K562 (cell line): ENCODE measurements around the gene PILRA. TPM values are rescaled to one million over a fixed set of nuclear protein-coding genes. Genes with fewer than 3 reads are reported as not detected.
"Not testable (repeated sequence)": the region's sequence is repeated elsewhere in the genome, so short reads cannot be mapped to it uniquely, and the experiment has no call there.

Experiments used
- ASH1L ChIP-seq: fragments of 450-650 bp; IDR thresholded peaks from 2 replicates; pipeline ENCODE4 v1.6.1; 2018; ENCODE audit warnings: borderline replicate concordance, mild to moderate bottlenecking, low read depth; ENCODE audit not compliant: partially characterized antibody
- BRD9 ChIP-seq: fragments of 450-650 bp; IDR thresholded peaks from 2 replicates; pipeline ENCODE4 v1.6.1; 2018; ENCODE audit warnings: low read depth; ENCODE audit not compliant: partially characterized antibody
- CCNT2 ChIP-seq: IDR thresholded peaks from 2 replicates; pipeline ENCODE4 v1.6.1; 2011; ENCODE audit warnings: borderline replicate concordance, low read depth, mild to moderate bottlenecking, moderate library complexity, mixed read lengths, low read length; ENCODE audit not compliant: insufficient read length; ENCODE audit errors: extremely low read depth
- CREM ChIP-seq: IDR thresholded peaks from 2 replicates; pipeline ENCODE4 v1.6.1; 2014; ENCODE audit warnings: antibody characterized with exemption, low read depth
- ERF ChIP-seq: fragments of 450-650 bp; formaldehyde crosslinking; IDR thresholded peaks from 2 replicates; pipeline ENCODE4 v1.4.0; 2020; ENCODE audit warnings: mild to moderate bottlenecking, mixed read lengths
- FIP1L1 ChIP-seq: fragments of 200-400 bp; formaldehyde crosslinking; IDR thresholded peaks from 2 replicates; pipeline ENCODE4 v1.6.1; 2018; ENCODE audit warnings: mild to moderate bottlenecking, low read depth, low read length; ENCODE audit not compliant: poor library complexity, severe bottlenecking
- FOXJ2 ChIP-seq: fragments of 200-800 bp; sonication (Bioruptor generic); IDR thresholded peaks from 2 replicates; pipeline ENCODE4 v1.6.1; 2016; ENCODE audit warnings: missing genetic modification characterization, missing compliant biosample characterization
- FOXK2 ChIP-seq, 2 experiments: fragments of 450-650 bp; IDR thresholded peaks in 1 of 2; conservative IDR thresholded peaks in 1 of 2; 2 replicates each; pipeline ENCODE4 v1.6.1; 2016; ENCODE audit warnings: low read depth in 2 of 2, mild to moderate bottlenecking in 1 of 2
- GABPB1 ChIP-seq: sonication (generic); formaldehyde crosslinking; IDR thresholded peaks from 2 replicates; pipeline ENCODE4 v1.8.0; 2022; ENCODE audit warnings: mild to moderate bottlenecking, missing genetic modification reagents
- HCFC1 ChIP-seq: IDR thresholded peaks from 2 replicates; pipeline ENCODE4 v1.6.1; 2012; ENCODE audit warnings: low read depth, low read length, improper control_type of control experiment
- KDM4B ChIP-seq, 2 experiments: fragments of 450-650 bp in 1 of 2; sonication (generic) in 1 of 2; IDR thresholded peaks; 2 replicates each; pipeline ENCODE4 v1.6.1; 2016 to 2017; ENCODE audit warnings: borderline replicate concordance in 2 of 2, antibody characterized with exemption in 1 of 2, low read depth in 1 of 2, mild to moderate bottlenecking in 1 of 2
- KLF13 ChIP-seq: fragments of 450-650 bp; IDR thresholded peaks from 2 replicates; pipeline ENCODE4 v1.6.1; 2016; ENCODE audit warnings: missing genetic modification characterization, low read depth, mild to moderate bottlenecking, missing compliant biosample characterization, moderate library complexity, borderline replicate concordance
- LCOR ChIP-seq: sonication (generic); formaldehyde crosslinking; IDR thresholded peaks from 2 replicates; pipeline ENCODE4 v1.8.0; 2022; ENCODE audit warnings: mild to moderate bottlenecking, missing genetic modification reagents
- MEIS2 ChIP-seq: fragments of 450-650 bp; IDR thresholded peaks from 2 replicates; pipeline ENCODE4 v1.6.1; 2014; ENCODE audit warnings: mild to moderate bottlenecking; ENCODE audit not compliant: partially characterized antibody
- NFYB ChIP-seq: IDR thresholded peaks from 2 replicates; pipeline ENCODE4 v1.6.1; 2011; ENCODE audit warnings: mild to moderate bottlenecking, moderate library complexity; ENCODE audit not compliant: insufficient read length; ENCODE audit errors: extremely low read depth
- NR4A1 ChIP-seq, 2 experiments: fragments of 250-450 bp in 1 of 2; fragments of 450-650 bp in 1 of 2; sonication (Bioruptor Pico) in 1 of 2; IDR thresholded peaks; 2 replicates each; pipeline versions ENCODE4 v1.4.0 to v1.6.1; 2016 to 2020; ENCODE audit warnings: mild to moderate bottlenecking in 2 of 2, missing compliant biosample characterization in 1 of 2, missing genetic modification characterization in 1 of 2, moderate library complexity in 1 of 2
- NRF1 ChIP-seq, 2 experiments: fragments of 450-650 bp; IDR thresholded peaks in 1 of 2; conservative IDR thresholded peaks in 1 of 2; 2 replicates each; pipeline ENCODE4 v1.6.1; 2014; ENCODE audit warnings: mild to moderate bottlenecking in 2 of 2
- OTX1 ChIP-seq: fragments of 450-650 bp; formaldehyde crosslinking; IDR thresholded peaks from 2 replicates; pipeline ENCODE4 v1.4.0; 2022; ENCODE audit warnings: mild to moderate bottlenecking
- PML ChIP-seq: IDR thresholded peaks from 2 replicates; pipeline ENCODE4 v1.6.1; 2012; ENCODE audit warnings: low read length, inconsistent platforms
- RB1 ChIP-seq: fragments of 450-650 bp; IDR thresholded peaks from 2 replicates; pipeline ENCODE4 v1.6.1; 2017; ENCODE audit warnings: low read depth, mild to moderate bottlenecking
- RBBP5 ChIP-seq: fragments of 200-600 bp; sonication (generic); IDR thresholded peaks from 2 replicates; pipeline ENCODE4 v1.6.1; 2012; ENCODE audit warnings: borderline replicate concordance, mild to moderate bottlenecking, low read length, control low read depth, inconsistent platforms; ENCODE audit not compliant: insufficient read depth, poor library complexity, severe bottlenecking
- RBFOX2 ChIP-seq: fragments of 200-400 bp; formaldehyde crosslinking; IDR thresholded peaks from 2 replicates; pipeline ENCODE4 v1.6.1; 2017; ENCODE audit warnings: low read depth, mild to moderate bottlenecking, low read length, moderate library complexity
- TARDBP ChIP-seq: fragments of 450-650 bp; IDR thresholded peaks from 2 replicates; pipeline ENCODE4 v1.6.1; 2016
- ZBTB2 ChIP-seq: fragments of 450-650 bp; IDR thresholded peaks from 2 replicates; pipeline ENCODE4 v1.6.1; 2016; ENCODE audit warnings: antibody characterized with exemption
- ZNF165 ChIP-seq: fragments of 250-450 bp; sonication (Bioruptor Pico); IDR thresholded peaks from 2 replicates; pipeline ENCODE4 v1.4.0; 2020; ENCODE audit warnings: borderline replicate concordance
- ZNF431 ChIP-seq: sonication (generic); formaldehyde crosslinking; IDR thresholded peaks from 2 replicates; pipeline ENCODE4 v1.8.0; 2022; ENCODE audit warnings: mild to moderate bottlenecking, missing genetic modification reagents
- polyA plus RNA-seq, 8 experiments: library from polyadenylated mRNA; depleted of rRNA in 4 of 8; stranded (reverse) in 5 of 8; unstranded in 3 of 8; fragments of >200 nt; fragmentation: Nextera tagmentation in 2 of 8; fragmentation: Illumina TruSeq in 1 of 8; extraction: Ambion mirVana in 2 of 8; extraction: Trizol in 1 of 8; gene quantifications; 2 replicates each; pipeline versions ENCODE4 v1.2.1 to v1.2.3, GENCODE V29; 2011 to 2014; ENCODE audit warnings: inconsistent platforms in 1 of 8, missing spikeins in 1 of 8
- total RNA-seq, 7 experiments: library from RNA; depleted of rRNA in 6 of 7; stranded (reverse); fragments of >200 nt in 6 of 7; fragmentation: Illumina TruSeq in 2 of 7; extraction: Trizol in 2 of 7; gene quantifications; 2 replicates each; pipeline versions ENCODE4 v1.2.1 to v1.2.3, GENCODE V29; 2011 to 2021; ENCODE audit warnings: low replicate concordance in 1 of 7

PILRA gene
- total and polyA plus RNA-seq, 9 of the 15 experiments (the other 6 are each of a cell fraction or from before 2014, with no cell fraction given) = 0.13 to 1.8 (median 0.62) TPM

GRCh38 chr7:100335566-100336466, 37.5 kb upstream of the PILRA start (continued):
- peak; percentile 91 for TF ChIP-seq ZBTB2
- TF ChIP-seq PML = peak; percentile 95
- peak; percentile 83 for TF ChIP-seq GABPB1 (CRISPR knock-in tag)
- peak; percentile 42 for TF ChIP-seq BRD9
- TF ChIP-seq NR4A1 (CRISPR knock-in tag; IDR thresholded peaks at IDR 0.05) = not testable (repeated sequence)
- TF ChIP-seq NR4A1 (tag; IDR thresholded peaks at IDR 0.05) = 0 out of 2 replicates have a peak, but pooled peaks have one; percentile 37
- TF ChIP-seq CCNT2 = peak; percentile 15
- peak; percentile 71 for TF ChIP-seq MEIS2
- TF ChIP-seq RB1 = peak; percentile 91
- 0 out of 2 replicates have a peak, but pooled peaks have one; percentile 55 for TF ChIP-seq TARDBP
- TF ChIP-seq RBFOX2 = peak; percentile 92
- TF ChIP-seq CREM = peak; percentile 91
- peak; percentile 49; the same call in 1 of the 2 replicates for TF ChIP-seq ZNF165 (CRISPR knock-in tag)
- peak; percentile 92 for TF ChIP-seq OTX1 (CRISPR knock-in tag)
- peak; percentile 29 for TF ChIP-seq FIP1L1
- 0 out of 4 replicates have a peak, but pooled peaks of 1 of the 2 experiments have one; percentile 41 for TF ChIP-seq FOXK2 (conservative IDR thresholded peaks at IDR 0.05 in 1 of 2, IDR thresholded peaks at IDR 0.05 in 1 of 2; ENCODE audit: low read depth in 2 of 2)
- TF ChIP-seq KLF13 = peak; percentile 21; the same call in 1 of the 2 replicates
- TF ChIP-seq ZNF431 (CRISPR knock-in tag) = peak; percentile 66; the same call in 1 of the 2 replicates
- peak; percentile 63; the same call in 1 of the 2 replicates for TF ChIP-seq ERF (CRISPR knock-in tag)
- peak; percentile 83 for TF ChIP-seq LCOR (CRISPR knock-in tag)
- TF ChIP-seq NRF1 (conservative IDR thresholded peaks at IDR 0.05 in 1 of 2, IDR thresholded peaks at IDR 0.05 in 1 of 2) = peak; percentile 98
- TF ChIP-seq FOXJ2 (tag) = 0 out of 2 replicates have a peak, but pooled peaks have one; percentile 21
- TF ChIP-seq RBBP5 = peak; percentile 23
- TF ChIP-seq NFYB = peak; percentile 82
- TF ChIP-seq KDM4B (IDR thresholded peaks at IDR 0.05; ENCODE audit: borderline replicate concordance in 2 of 2, low read depth in 1 of 2) = peak in 1 of 2 experiments; percentile 78; a peak in 1 of 4 replicates
- peak; percentile 60 for TF ChIP-seq HCFC1
- TF ChIP-seq ASH1L = peak; percentile 67
